ENCODE results near the gene STK26. TPM values are rescaled to one million over a fixed set of nuclear protein-coding genes. Genes with fewer than 3 reads are reported as not detected.

Gene STK26
- total and polyA plus RNA-seq, 2 donors (not counting 3 experiments of a cell fraction or from before 2014, with no cell fraction given), result 0.87 to 3.7 TPM

- Histone ChIP-seq H4K20me1 (replicated peaks; ENCODE audit: control insufficient read depth, extremely low read depth, insufficient read depth, low read length) (no peaks in the 10 kb centered on the region), H3K4me3 (replicated peaks in 1 of 3; ENCODE audit: insufficient read depth in 1 of 3, low read depth in 1 of 3, low read length in 3 of 3) (no peak overlapping the region), H2AFZ (ENCODE audit: low read depth, low read length) (no peak overlapping the region), H3K79me2 (ENCODE audit: control insufficient read depth, insufficient read depth, low read length) (no peaks in the 10 kb centered on the region), H3K9ac (replicated peaks; ENCODE audit: extremely low read depth, insufficient read depth, low read length) (no peak overlapping the region), H3K27me3 (ENCODE audit: control insufficient read depth in 2 of 2, insufficient read depth in 2 of 2, low read length in 2 of 2) (no peaks in the 10 kb centered on the region), H3K36me3 (ENCODE audit: control insufficient read depth in 2 of 2, extremely low read depth in 1 of 2, insufficient read depth in 2 of 2, low read length in 2 of 2) (no peaks in the 10 kb centered on the region), H3K9me3 (replicated peaks; ENCODE audit: control insufficient read depth, insufficient read depth, low read length) (no peaks in the 10 kb centered on the region), H3K9me1 (replicated peaks; ENCODE audit: control insufficient read depth, extremely low read depth, insufficient read depth, low read length) (no peaks in the 10 kb centered on the region), H3K4me2 (ENCODE audit: insufficient read depth, low read length) (no peak overlapping the region), H3K27ac (ENCODE audit: insufficient read depth, low read depth, low read length) (no peak overlapping the region), H3K4me1 (ENCODE audit: control insufficient read depth, extremely low read depth, insufficient read depth, low read length) (no peaks in the 10 kb centered on the region)
- peak; percentile 48 for FAIRE-seq
- intact Hi-C loops (cut with micrococcal nuclease), result no loop called here
- peak; percentile 2 for DNase-seq (ENCODE audit: low read depth, low spot score)
- CTCF ChIA-PET, result interaction anchor here (1.1 kb wide), 1 partner anchor 30 kb away, joined by 3 read pairs; no protein-coding TSS in a partner anchor
- TF ChIP-seq GATA2 (IDR thresholded peaks at IDR 0.05; ENCODE audit: insufficient read depth, insufficient read length, low read depth, low read length), result no peak
- TF ChIP-seq FOS (IDR thresholded peaks at IDR 0.05; ENCODE audit: borderline replicate concordance, insufficient read depth, low read length), result peak; percentile 16
- no TSS peak for BruUV-seq (replicated peaks)
- dilution Hi-C loops (cut with MboI; ENCODE audit: extremely low pct_ligation_motif_present, low sequenced_read_pairs), result no loop called here
- POLR2A ChIA-PET, result no interaction called here
These were observed 17.9 kb downstream of the STK26 start for GRCh38 chrX:132041015-132041414.

- no peak for TF ChIP-seq MYC (IDR thresholded peaks at IDR 0.05; ENCODE audit: low read depth, low read length)
- no peak for TF ChIP-seq POLR2A (IDR thresholded peaks at IDR 0.05; ENCODE audit: low read depth, low read length)
- no peak for TF ChIP-seq JUN (IDR thresholded peaks at IDR 0.05; ENCODE audit: borderline replicate concordance, insufficient read depth, insufficient read length, low read depth)
- no peak for TF ChIP-seq POLR2AphosphoS5 (IDR thresholded peaks at IDR 0.05; ENCODE audit: insufficient read depth, low read depth, low read length)
- no peak for TF ChIP-seq CTCF (IDR thresholded peaks at IDR 0.05; ENCODE audit: extremely low read depth in 1 of 2, insufficient read depth in 1 of 2, low read depth in 1 of 2, low read length in 2 of 2)
- no peak for TF ChIP-seq EZH2 (IDR thresholded peaks at IDR 0.05; ENCODE audit: borderline replicate concordance, low read depth, low read length, severe bottlenecking)
- TF ChIP-seq FOS (IDR thresholded peaks at IDR 0.05; ENCODE audit: borderline replicate concordance, insufficient read depth, low read length), result no peak
- TF ChIP-seq GATA2 (IDR thresholded peaks at IDR 0.05; ENCODE audit: insufficient read depth, insufficient read length, low read depth, low read length), result no peak
- TF ChIP-seq MAX (IDR thresholded peaks at IDR 0.05; ENCODE audit: insufficient read depth, insufficient read length), result no peak
- intact Hi-C loops (cut with micrococcal nuclease), result no loop called here
- dilution Hi-C loops (cut with MboI; ENCODE audit: extremely low pct_ligation_motif_present, low sequenced_read_pairs), result no loop called here
- BruUV-seq (replicated peaks), result no TSS peak
- no peaks in the 10 kb centered on the region for H3K9me1 ChIP-seq (replicated peaks; ENCODE audit: control insufficient read depth, extremely low read depth, insufficient read depth, low read length)
- H3K4me1 ChIP-seq (ENCODE audit: control insufficient read depth, extremely low read depth, insufficient read depth, low read length), result no peaks in the 10 kb centered on the region
- H3K4me3 ChIP-seq (replicated peaks in 1 of 3; ENCODE audit: insufficient read depth in 1 of 3, low read depth in 1 of 3, low read length in 3 of 3), result no peak overlapping the region
- no peak overlapping the region for H3K9ac ChIP-seq (replicated peaks; ENCODE audit: extremely low read depth, insufficient read depth, low read length)
- POLR2A ChIA-PET, result no interaction called here
- H3K79me2 ChIP-seq (ENCODE audit: control insufficient read depth, insufficient read depth, low read length), result no peaks in the 10 kb centered on the region
- no peaks in the 10 kb centered on the region for H3K9me3 ChIP-seq (replicated peaks; ENCODE audit: control insufficient read depth, insufficient read depth, low read length)
- no peak overlapping the region for H3K4me2 ChIP-seq (ENCODE audit: insufficient read depth, low read length)
- no peak overlapping the region for H3K27ac ChIP-seq (ENCODE audit: insufficient read depth, low read depth, low read length)
- no peaks in the 10 kb centered on the region for H3K27me3 ChIP-seq (ENCODE audit: control insufficient read depth in 2 of 2, insufficient read depth in 2 of 2, low read length in 2 of 2)
- H4K20me1 ChIP-seq (replicated peaks; ENCODE audit: control insufficient read depth, extremely low read depth, insufficient read depth, low read length), result no peaks in the 10 kb centered on the region
- no peak overlapping the region for H2AFZ ChIP-seq (ENCODE audit: low read depth, low read length)
- H3K36me3 ChIP-seq (ENCODE audit: control insufficient read depth in 2 of 2, extremely low read depth in 1 of 2, insufficient read depth in 2 of 2, low read length in 2 of 2), result no peaks in the 10 kb centered on the region
- CTCF ChIA-PET, result no interaction called here
- DNase-seq (ENCODE audit: low read depth, low spot score), result no peak
- FAIRE-seq, result no peak
These were observed 20.9 kb downstream of the STK26 start for GRCh38 chrX:132043977-132044376.

Measured in endothelial cell of umbilical vein (primary cell).